Kidney epithelial cell (primary cell): Measurements from ENCODE around the gene XRN2. TPM values are rescaled to one million over a fixed set of nuclear protein-coding genes. Genes with fewer than 3 reads are reported as not detected.

Source experiments
- DNase-seq: peaks from one replicate; pipeline ENCODE4 v3.0.0-alpha.2; 2010; ENCODE audit warnings: low read depth
- H3K27me3 ChIP-seq: 2 replicates; pipeline ENCODE4 v1.6.0; 2011; ENCODE audit warnings: low read length; ENCODE audit not compliant: control insufficient read depth, insufficient read depth
- H3K36me3 ChIP-seq: 2 replicates; pipeline ENCODE4 v1.5.1; 2011; ENCODE audit warnings: low read length; ENCODE audit not compliant: control insufficient read depth, insufficient read depth
- H3K4me3 ChIP-seq: 2 replicates; pipeline ENCODE4 v1.5.1; 2011; ENCODE audit warnings: low read depth, mild to moderate bottlenecking, control low read depth, low read length
- total RNA-seq: library from RNA; depleted of rRNA; stranded (reverse); fragments of >200 nt; gene quantifications from 2 replicates; pipeline ENCODE4 v1.2.3, GENCODE V29; 2015
- TF ChIP-seq, protein P1 (sequence below): IDR thresholded peaks from 2 replicates; pipeline ENCODE4 v1.5.1; 2011; ENCODE audit warnings: mild to moderate bottlenecking, moderate library complexity, low read length, control low read depth, inconsistent platforms; ENCODE audit not compliant: insufficient read depth, poor library complexity, severe bottlenecking

XRN2 gene
- total RNA-seq, 1 donor from 2014 or later, result 107 TPM

DNA sequence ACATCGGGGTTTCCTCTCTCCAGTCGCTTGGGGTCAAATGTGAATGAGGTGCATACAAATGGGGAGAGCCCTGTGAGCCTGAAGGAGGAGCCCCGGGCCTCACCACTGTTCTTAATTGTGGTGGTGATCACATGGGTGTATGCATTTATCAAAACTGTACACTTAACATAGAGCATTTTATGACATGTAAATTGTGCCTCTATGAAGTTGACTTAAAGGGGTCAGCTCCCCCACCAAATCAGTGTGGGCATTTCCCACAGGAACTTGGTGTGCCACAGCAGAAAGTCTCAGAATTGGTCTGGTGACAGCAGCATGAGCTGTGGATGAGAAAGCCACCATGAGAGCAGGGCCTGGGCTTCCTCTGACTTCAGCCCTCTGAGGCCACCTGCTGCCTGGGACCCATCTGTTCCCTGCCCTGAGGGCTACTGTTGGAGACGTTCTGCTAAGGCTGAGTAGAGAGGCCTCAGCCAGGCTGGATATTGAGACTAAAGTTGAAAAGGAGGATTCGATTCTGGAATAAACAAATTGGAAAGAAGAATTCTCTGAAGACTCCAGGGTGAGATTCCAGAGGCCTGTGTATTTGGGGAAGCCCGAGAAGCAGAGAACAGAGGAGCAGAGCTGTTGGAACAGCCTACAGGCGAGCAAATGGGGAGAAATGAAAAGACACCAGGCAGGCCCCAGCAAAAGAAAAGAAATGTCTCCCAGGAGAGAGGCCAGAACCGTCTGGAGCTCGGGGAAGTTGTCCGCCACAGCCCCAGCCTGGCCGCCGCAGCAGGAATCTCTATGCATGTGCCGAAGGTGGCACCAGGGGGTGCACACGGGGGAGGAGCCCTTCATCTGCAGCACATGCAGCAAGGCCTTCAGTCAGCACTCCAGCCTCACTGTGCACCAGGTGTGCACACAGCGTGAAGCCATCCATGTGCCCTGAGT lies 37.6 kb upstream of the XRN2 start:
- DNase-seq, result no peak
- Histone ChIP-seq H3K27me3 (no peaks in the 10 kb centered on the region), H3K36me3 (no peaks in the 10 kb centered on the region), H3K4me3 (no peak overlapping the region)
- TF ChIP-seq, protein P1, sequence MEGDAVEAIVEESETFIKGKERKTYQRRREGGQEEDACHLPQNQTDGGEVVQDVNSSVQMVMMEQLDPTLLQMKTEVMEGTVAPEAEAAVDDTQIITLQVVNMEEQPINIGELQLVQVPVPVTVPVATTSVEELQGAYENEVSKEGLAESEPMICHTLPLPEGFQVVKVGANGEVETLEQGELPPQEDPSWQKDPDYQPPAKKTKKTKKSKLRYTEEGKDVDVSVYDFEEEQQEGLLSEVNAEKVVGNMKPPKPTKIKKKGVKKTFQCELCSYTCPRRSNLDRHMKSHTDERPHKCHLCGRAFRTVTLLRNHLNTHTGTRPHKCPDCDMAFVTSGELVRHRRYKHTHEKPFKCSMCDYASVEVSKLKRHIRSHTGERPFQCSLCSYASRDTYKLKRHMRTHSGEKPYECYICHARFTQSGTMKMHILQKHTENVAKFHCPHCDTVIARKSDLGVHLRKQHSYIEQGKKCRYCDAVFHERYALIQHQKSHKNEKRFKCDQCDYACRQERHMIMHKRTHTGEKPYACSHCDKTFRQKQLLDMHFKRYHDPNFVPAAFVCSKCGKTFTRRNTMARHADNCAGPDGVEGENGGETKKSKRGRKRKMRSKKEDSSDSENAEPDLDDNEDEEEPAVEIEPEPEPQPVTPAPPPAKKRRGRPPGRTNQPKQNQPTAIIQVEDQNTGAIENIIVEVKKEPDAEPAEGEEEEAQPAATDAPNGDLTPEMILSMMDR, result no peak

- no peaks in the 10 kb centered on the region for H3K36me3 ChIP-seq
- no peak overlapping the region for H3K4me3 ChIP-seq
- H3K27me3 ChIP-seq, result no peaks in the 10 kb centered on the region
- DNase-seq, result no peak
- TF ChIP-seq, protein P1, result no peak
Observed at GRCh38 chr20:21266191-21266536, 37.0 kb upstream of the XRN2 start.

DNA sequence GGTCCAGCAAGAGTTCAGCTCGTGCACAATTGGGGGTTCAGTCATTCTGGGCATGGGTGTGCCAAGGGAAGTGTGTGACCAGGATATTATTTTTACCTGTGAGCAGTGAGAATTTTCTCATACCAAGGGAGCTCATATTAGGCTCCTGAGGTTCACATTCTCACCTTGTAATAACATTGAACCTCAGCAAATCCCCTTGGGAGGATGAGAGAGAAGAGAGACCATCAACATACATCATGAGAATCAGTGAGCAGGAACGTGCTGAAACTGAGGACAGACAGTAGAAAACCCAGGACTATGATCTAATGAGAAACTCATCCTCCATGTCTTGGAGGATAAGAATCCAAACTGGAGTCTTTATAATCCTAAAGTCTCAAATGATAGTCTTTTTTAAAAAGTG lies 33.4 kb upstream of the XRN2 start:
- no peak overlapping the region for H3K4me3 ChIP-seq
- H3K36me3 ChIP-seq, result no peaks in the 10 kb centered on the region
- DNase-seq, result no peak
- TF ChIP-seq, protein P1, result no peak
- no peaks in the 10 kb centered on the region for H3K27me3 ChIP-seq

- TF ChIP-seq, protein P1, result no peak
- Histone ChIP-seq H3K36me3 (no peaks in the 10 kb centered on the region), H3K27me3 (no peaks in the 10 kb centered on the region), H3K4me3 (no peak overlapping the region)
- DNase-seq, result no peak
Observed at GRCh38 chr20:21270806-21271205, 32.3 kb upstream of the XRN2 start.

- Histone ChIP-seq H3K27me3 (no peaks in the 10 kb centered on the region), H3K4me3 (no peak overlapping the region), H3K36me3 (no peaks in the 10 kb centered on the region)
- TF ChIP-seq, protein P1, result no peak
- DNase-seq, result no peak
Observed at GRCh38 chr20:21272279-21272678, 30.9 kb upstream of the XRN2 start.

- H3K27me3 ChIP-seq, result no peaks in the 10 kb centered on the region
- TF ChIP-seq, protein P1, result no peak
- no peaks in the 10 kb centered on the region for H3K36me3 ChIP-seq
- no peak for DNase-seq
- H3K4me3 ChIP-seq, result no peak overlapping the region
Observed at GRCh38 chr20:21272679-21273078, 30.5 kb upstream of the XRN2 start.
